GM10248 (cell line): Measurements from ENCODE around the gene WDR70.

Experiments
- CTCF ChIA-PET: fragments of 300-600 bp; sonication (Branson Sonifier 250); formaldehyde crosslinking; extraction: SDS; loops from one replicate; lab custom pipeline; 2021; ENCODE audit warnings: antibody characterized with exemption; lab: Yijun Ruan, JAX
- POLR2A ChIA-PET: fragments of 350-650 bp; sonication (Branson Sonifier 250); formaldehyde crosslinking; extraction: SDS; loops from one replicate; lab custom pipeline; 2020; ENCODE audit warnings: antibody characterized with exemption; lab: Yijun Ruan, JAX
- DNase-seq: peaks from one replicate; pipeline ENCODE4 v3.0.0; 2012; ENCODE audit errors: extremely low spot score
- TF ChIP-seq, protein P1 (sequence below): IDR thresholded peaks from 2 replicates; pipeline ENCODE4 v1.5.1; 2012; ENCODE audit warnings: mild to moderate bottlenecking, low read depth; ENCODE audit errors: extremely low read depth, missing control alignments, control extremely low read depth

WDR70 gene

GRCh38 chr5:37554938-37555337 lies 175.8 kb downstream of the WDR70 start:
- CTCF ChIA-PET: interaction anchor here (2.0 kb wide), 1 partner anchor 9 kb away, joined by 6 read pairs; no protein-coding TSS in a partner anchor
- TF ChIP-seq, protein P1, sequence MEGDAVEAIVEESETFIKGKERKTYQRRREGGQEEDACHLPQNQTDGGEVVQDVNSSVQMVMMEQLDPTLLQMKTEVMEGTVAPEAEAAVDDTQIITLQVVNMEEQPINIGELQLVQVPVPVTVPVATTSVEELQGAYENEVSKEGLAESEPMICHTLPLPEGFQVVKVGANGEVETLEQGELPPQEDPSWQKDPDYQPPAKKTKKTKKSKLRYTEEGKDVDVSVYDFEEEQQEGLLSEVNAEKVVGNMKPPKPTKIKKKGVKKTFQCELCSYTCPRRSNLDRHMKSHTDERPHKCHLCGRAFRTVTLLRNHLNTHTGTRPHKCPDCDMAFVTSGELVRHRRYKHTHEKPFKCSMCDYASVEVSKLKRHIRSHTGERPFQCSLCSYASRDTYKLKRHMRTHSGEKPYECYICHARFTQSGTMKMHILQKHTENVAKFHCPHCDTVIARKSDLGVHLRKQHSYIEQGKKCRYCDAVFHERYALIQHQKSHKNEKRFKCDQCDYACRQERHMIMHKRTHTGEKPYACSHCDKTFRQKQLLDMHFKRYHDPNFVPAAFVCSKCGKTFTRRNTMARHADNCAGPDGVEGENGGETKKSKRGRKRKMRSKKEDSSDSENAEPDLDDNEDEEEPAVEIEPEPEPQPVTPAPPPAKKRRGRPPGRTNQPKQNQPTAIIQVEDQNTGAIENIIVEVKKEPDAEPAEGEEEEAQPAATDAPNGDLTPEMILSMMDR: peak; percentile 40
- no peak for DNase-seq
- POLR2A ChIA-PET: no interaction called here

GRCh38 chr5:37557734-37558293 lies 178.7 kb downstream of the WDR70 start:
- ChIA-PET POLR2A (interaction anchor here (0.6 kb wide), 1 partner anchor 10 kb away, joined by 6 read pairs; no protein-coding TSS in a partner anchor), CTCF (no interaction called here)
- TF ChIP-seq, protein P1: no peak
- no peak for DNase-seq

GRCh38 chr5:37565062-37565670 lies 186.0 kb downstream of the WDR70 start:
- no peak for DNase-seq
- CTCF ChIA-PET: no interaction called here
- POLR2A ChIA-PET: no interaction called here
- TF ChIP-seq, protein P1: no peak

DNA sequence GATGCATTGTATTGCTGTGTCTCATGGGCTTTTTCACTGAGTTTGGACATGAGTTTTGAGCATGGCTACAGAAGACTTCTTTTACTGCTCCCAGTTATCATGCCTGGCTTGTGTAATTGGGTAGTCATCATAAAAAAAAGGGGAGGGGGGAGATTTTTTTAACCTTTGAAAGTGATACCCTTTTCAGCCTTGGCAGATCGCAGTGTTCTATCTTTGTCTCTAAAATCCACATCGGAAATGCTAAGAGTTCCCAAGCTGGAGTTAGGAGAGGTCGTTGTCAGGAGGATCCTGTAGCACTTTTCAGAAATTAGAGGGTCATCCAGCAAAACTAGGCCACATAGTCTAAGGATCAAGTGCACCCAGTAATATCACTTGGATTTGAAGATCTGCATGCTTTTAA lies 188.4 kb downstream of the WDR70 start:
- no peak for DNase-seq
- POLR2A ChIA-PET: no interaction called here
- CTCF ChIA-PET: interaction anchor here (1.2 to 2.3 kb wide), 2 partner anchors 11 to 30 kb away, joined by 3 to 7 read pairs; no protein-coding TSS in a partner anchor
- TF ChIP-seq, protein P1: no peak

DNA sequence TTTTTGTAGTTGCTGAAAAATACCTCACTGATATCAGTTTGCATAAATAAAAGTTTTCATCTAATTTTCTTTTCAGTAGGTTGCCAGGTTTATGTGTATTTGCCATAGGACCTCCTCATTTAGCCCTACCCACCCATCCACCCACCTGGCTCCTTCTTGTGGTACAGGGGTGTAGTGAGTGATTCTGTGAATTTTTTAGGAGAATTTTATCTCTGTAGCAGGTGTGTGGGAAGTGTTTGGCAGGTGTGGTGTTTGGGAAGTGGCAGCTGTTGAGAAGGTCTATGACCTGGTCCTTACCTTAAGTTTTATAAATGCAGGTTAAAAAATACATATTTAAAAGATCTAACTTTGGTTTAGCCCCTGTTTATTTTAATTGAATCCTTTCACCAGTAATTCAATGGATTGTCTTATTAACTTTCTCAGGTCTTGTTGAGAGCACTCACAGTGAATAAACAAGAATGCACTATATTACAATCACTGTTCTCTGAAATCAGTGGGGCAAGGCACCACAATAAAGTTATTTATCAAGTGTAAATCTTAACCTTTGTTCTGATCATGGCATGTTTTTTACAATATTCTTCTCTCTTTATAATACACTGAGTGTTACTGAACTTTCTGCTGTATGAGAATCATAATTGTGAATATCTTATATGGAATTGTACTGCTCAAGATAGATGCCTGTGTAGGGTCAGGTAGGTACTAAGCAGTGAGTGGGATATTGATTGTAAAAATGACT lies 189.1 kb downstream of the WDR70 start:
- TF ChIP-seq, protein P1: no peak
- ChIA-PET POLR2A (no interaction called here), CTCF (interaction anchor here (1.0 to 2.3 kb wide), 5 partner anchors 8 to 29 kb away, joined by 3 to 7 read pairs (median 4); no protein-coding TSS in a partner anchor)
- DNase-seq: no peak

- ChIA-PET CTCF (interaction anchor here (1.0 to 2.3 kb wide), 4 partner anchors 8 to 26 kb away, joined by 4 to 7 read pairs (median 5); no protein-coding TSS in a partner anchor), POLR2A (no interaction called here)
- TF ChIP-seq, protein P1: no peak
- DNase-seq: no peak
Observed at GRCh38 chr5:37568893-37569292, 189.8 kb downstream of the WDR70 start.
